Uterus (tissue), 4 donors: ENCODE data around the gene OR9G1. TPM values are rescaled to one million over a fixed set of nuclear protein-coding genes. Genes with fewer than 3 reads are reported as not detected.

Experiments
- DNase-seq, 2 donors: peaks; one replicate each; pipeline ENCODE4 v3.0.0-alpha.2; 2019 to 2020
- H3K27ac ChIP-seq, 2 donors: fragments of 200-600 bp; sonication (generic); 1 replicate in 1 of 2; 2 replicates in 1 of 2; pipeline ENCODE4 v1.5.1; 2016 to 2018
- H3K27me3 ChIP-seq, 2 donors: fragments of 200-600 bp; sonication (generic); one replicate each; pipeline ENCODE4 v1.5.1; 2018 to 2019; ENCODE audit warnings: control low read depth in 1 of 2
- H3K36me3 ChIP-seq, 2 donors: fragments of 200-600 bp; sonication (generic); one replicate each; pipeline ENCODE4 v1.5.1; 2019; ENCODE audit warnings: control low read depth in 1 of 2
- H3K4me1 ChIP-seq, 2 donors: fragments of 200-600 bp; sonication (generic); one replicate each; pipeline ENCODE4 v1.5.1; 2018 to 2019; ENCODE audit warnings: control low read depth in 1 of 2
- H3K4me3 ChIP-seq, 2 donors: fragments of 200-600 bp; sonication (generic); 1 replicate in 1 of 2; 2 replicates in 1 of 2; pipeline ENCODE4 v1.5.1; 2018 to 2019; ENCODE audit warnings: mild to moderate bottlenecking in 1 of 2
- H3K9me3 ChIP-seq, 2 donors: fragments of 200-600 bp; sonication (generic); one replicate each; pipeline ENCODE4 v1.5.1; 2019; ENCODE audit warnings: control low read depth in 1 of 2
- CTCF ChIP-seq, 4 experiments: fragments of 200-600 bp in 2 of 4; fragments of 450-650 bp in 2 of 4; sonication (generic) in 2 of 4; IDR thresholded peaks; one replicate each; pipeline ENCODE4 v1.5.1; 2016 to 2019; ENCODE audit warnings: antibody characterized with exemption in 4 of 4, mild to moderate bottlenecking in 2 of 4, moderate library complexity in 1 of 4
- POLR2A ChIP-seq, 2 donors: fragments of 450-650 bp; IDR thresholded peaks; one replicate each; pipeline ENCODE4 v1.6.1; 2016; ENCODE audit warnings: antibody characterized with exemption in 2 of 2, mild to moderate bottlenecking in 1 of 2, moderate library complexity in 1 of 2
- intact Hi-C: fragments of 100-400 bp; cut with DNase I; formaldehyde crosslinking; loops from one replicate; pipeline ENCODE4 v1.15.1; 2023; ENCODE audit warnings: low total_unique reads
- total RNA-seq, 4 donors: library from RNA; depleted of rRNA in 3 of 4; stranded (reverse); fragments of >200 nt in 3 of 4; gene quantifications; one replicate each; pipeline versions ENCODE4 v1.1.0 to v1.2.4, GENCODE V29; 2014 to 2023
- donor health status: DM: yes; HTN: yes; CAD: no.

The OR9G1 gene
- total RNA-seq, 4 donors from 2014 or later: not detected

GRCh38 chr11:56693428-56693827 lies 5.5 kb upstream of the OR9G1 start:
- DNase-seq: no peak
- H3K27me3 ChIP-seq: no peaks in the 10 kb centered on the region
- H3K4me3 ChIP-seq: no peak overlapping the region
- intact Hi-C loops: no loop called here
- TF ChIP-seq CTCF (IDR thresholded peaks at IDR 0.05) (no peak), POLR2A (IDR thresholded peaks at IDR 0.05) (no peak)
- no peak overlapping the region for H3K27ac ChIP-seq
- H3K9me3 ChIP-seq: no peaks in the 10 kb centered on the region
- no peaks in the 10 kb centered on the region for H3K4me1 ChIP-seq
- H3K36me3 ChIP-seq: no peaks in the 10 kb centered on the region

- intact Hi-C loops: no loop called here
- Histone ChIP-seq H3K9me3 (no peaks in the 10 kb centered on the region), H3K4me1 (no peaks in the 10 kb centered on the region), H3K27me3 (no peaks in the 10 kb centered on the region), H3K4me3 (no peak overlapping the region), H3K36me3 (no peaks in the 10 kb centered on the region), H3K27ac (no peak overlapping the region)
- DNase-seq: no peak
- no peak for TF ChIP-seq CTCF (IDR thresholded peaks at IDR 0.05)
- no peak for TF ChIP-seq POLR2A (IDR thresholded peaks at IDR 0.05)
These were observed 1.5 kb downstream of the OR9G1 start for GRCh38 chr11:56700242-56700913.

GRCh38 chr11:56700914-56701485 lies 2.1 kb downstream of the OR9G1 start:
- Histone ChIP-seq H3K36me3 (no peaks in the 10 kb centered on the region), H3K4me3 (no peak overlapping the region), H3K4me1 (no peaks in the 10 kb centered on the region), H3K27me3 (no peaks in the 10 kb centered on the region), H3K9me3 (no peaks in the 10 kb centered on the region), H3K27ac (no peak overlapping the region)
- no peak for TF ChIP-seq CTCF (IDR thresholded peaks at IDR 0.05)
- intact Hi-C loops: no loop called here
- DNase-seq: no peak

- no peaks in the 10 kb centered on the region for H3K27me3 ChIP-seq
- no peak overlapping the region for H3K27ac ChIP-seq
- H3K36me3 ChIP-seq: no peaks in the 10 kb centered on the region
- H3K4me3 ChIP-seq: no peak overlapping the region
- no peaks in the 10 kb centered on the region for H3K4me1 ChIP-seq
- TF ChIP-seq CTCF (IDR thresholded peaks at IDR 0.05) (no peak), POLR2A (IDR thresholded peaks at IDR 0.05) (no peak)
- no peaks in the 10 kb centered on the region for H3K9me3 ChIP-seq
- no peak for DNase-seq
- intact Hi-C loops: no loop called here
These were observed 7.0 kb downstream of the OR9G1 start for GRCh38 chr11:56705784-56706396.

GRCh38 chr11:56706486-56706885 lies 7.6 kb downstream of the OR9G1 start:
- Histone ChIP-seq H3K4me3 (no peak overlapping the region), H3K27ac (no peak overlapping the region), H3K36me3 (no peaks in the 10 kb centered on the region), H3K4me1 (no peaks in the 10 kb centered on the region), H3K9me3 (no peaks in the 10 kb centered on the region), H3K27me3 (no peaks in the 10 kb centered on the region)
- no peak for DNase-seq
- intact Hi-C loops: no loop called here
- TF ChIP-seq CTCF (IDR thresholded peaks at IDR 0.05) (no peak), POLR2A (IDR thresholded peaks at IDR 0.05) (no peak)
